ENCODE measurements around the gene LRP4.
"Not testable (repeated sequence)": the region's sequence is repeated elsewhere in the genome, so short reads cannot be mapped to it uniquely, and the experiment has no call there.

The LRP4 gene

DNA sequence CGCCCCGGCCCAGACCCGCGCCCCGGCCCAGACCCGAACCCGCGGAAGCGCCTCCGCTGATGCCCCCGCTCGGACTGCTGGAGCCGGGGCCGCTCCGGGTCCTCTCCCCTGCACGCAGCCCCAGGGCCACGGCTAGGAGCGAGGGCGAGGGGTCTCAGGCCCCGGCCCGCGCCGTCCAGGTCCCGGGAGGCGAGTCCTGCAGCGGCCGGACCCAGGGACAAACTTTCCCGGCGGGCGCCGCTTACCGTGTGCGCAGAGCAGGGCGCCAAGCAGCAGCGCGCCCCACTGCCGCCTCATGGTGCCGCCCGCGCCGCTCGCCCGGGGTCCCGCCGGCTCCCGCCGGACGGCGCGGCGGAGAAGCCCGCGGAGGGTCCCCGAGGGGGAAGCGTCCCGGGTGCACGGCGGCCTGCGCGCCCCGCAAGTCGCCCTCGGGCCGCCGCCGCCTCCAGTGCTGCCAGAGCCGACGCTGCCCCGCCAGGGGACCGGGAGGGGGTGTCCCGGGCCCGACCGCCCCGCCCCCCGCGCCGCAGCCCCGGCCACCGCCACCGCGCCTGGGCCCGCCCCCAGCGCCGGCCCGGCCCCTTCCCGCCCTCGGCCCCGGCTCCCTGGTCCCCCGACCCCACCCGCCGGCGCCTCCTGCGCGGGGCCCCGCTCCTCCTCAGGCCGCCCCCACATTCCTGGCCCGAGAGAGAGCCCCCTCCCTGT lies at the start of gene LRP4:
Gene LRP4, minus strand, starts transcription at position 468 of the 705 bp plus-strand sequence. Its CDS starts 171 bp downstream, at position 297.
- peak; percentile 83 for DNase-seq (ENCODE audit: low spot score)

DNA sequence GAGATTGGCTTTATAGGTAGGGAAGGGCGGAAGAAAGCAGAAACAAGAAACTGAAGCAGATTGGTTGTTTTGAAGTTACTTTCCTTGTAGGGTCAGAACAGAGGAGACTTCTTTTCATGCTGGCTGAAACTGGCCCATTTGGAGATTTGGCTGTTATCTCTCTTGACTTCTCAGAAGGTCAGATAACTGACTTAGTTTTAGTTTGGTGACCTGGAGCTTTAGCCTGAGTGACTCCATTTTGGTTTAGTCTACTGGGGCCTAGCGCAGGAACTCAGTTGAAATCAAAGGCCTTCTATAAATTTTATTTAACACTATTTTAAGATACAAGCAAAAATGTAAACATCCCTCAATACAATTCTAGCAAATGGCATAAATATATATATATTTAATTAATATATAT lies 49.6 kb upstream of the LRP4 start:
- no peak for DNase-seq (ENCODE audit: low spot score)

- DNase-seq (ENCODE audit: low spot score): no peak
Measured at GRCh38 chr11:46966773-46967172, 48.4 kb upstream of the LRP4 start.

DNA sequence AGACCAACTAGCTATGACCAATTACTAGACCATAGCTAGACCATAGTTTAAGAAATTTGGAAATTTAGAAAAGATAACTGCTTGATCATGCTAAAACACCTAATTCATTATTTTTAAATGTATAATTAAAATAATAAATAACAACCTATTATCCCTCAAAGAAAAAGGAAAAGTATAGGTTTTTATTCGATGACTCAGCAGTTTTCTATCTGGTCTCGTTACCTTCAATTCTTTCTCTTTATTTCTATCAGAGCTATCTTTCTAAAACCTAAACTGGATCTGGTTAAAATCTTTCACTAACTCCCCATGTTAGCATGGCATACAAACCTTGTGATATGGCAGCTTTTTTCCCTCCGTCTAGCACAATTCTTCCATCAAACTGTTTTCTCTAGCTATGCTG lies 45.5 kb upstream of the LRP4 start:
- no peak for DNase-seq (ENCODE audit: low spot score)

- not testable (repeated sequence) for DNase-seq (ENCODE audit: low spot score)
Measured at GRCh38 chr11:46961886-46962285, 43.5 kb upstream of the LRP4 start.

- no peak for DNase-seq (ENCODE audit: low spot score)
Measured at GRCh38 chr11:46961041-46961440, 42.7 kb upstream of the LRP4 start.

DNA sequence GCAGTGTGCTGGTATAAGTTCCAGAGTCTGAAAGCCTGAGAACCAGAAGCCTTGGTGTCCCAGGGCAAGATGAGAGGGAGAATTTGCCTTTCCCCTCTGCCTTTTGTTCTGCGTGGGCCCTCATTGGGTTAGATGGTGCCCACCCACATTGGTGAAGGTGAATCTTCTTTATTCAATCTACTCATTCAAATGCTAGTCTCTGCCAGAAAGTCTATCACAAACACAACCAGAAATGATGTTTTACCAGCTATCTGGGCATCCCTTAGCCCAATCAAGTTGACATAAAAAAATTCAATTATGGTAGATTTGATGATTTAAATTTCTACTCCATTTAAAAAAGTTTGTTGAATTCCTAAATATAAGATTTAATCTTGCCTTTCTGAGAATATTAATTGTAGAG lies 40.4 kb upstream of the LRP4 start:
- no peak for DNase-seq (ENCODE audit: low spot score)

DNA sequence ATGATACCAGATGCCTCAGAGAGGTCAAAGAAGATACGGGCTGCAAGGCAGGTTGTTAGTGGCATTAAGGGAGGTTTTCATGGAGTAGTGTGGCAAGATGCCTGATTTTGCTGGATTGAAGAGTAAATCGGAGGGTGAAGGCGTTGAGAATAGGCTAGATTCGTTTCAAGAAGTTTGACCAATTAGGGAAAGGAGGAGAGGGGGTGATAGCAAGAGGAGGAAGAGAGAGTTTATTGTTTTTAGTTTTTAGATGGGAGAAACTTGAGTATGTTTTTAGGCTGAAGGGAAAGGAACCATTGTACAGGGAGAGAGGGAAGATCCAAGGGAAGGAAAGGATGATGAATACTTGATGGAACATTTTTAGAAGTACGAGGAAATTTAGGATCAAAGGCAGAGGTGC lies 34.7 kb upstream of the LRP4 start:
- no peak for DNase-seq (ENCODE audit: low spot score)

GRCh38 chr11:46952553-46952952 lies 34.2 kb upstream of the LRP4 start:
- no peak for DNase-seq (ENCODE audit: low spot score)

DNA sequence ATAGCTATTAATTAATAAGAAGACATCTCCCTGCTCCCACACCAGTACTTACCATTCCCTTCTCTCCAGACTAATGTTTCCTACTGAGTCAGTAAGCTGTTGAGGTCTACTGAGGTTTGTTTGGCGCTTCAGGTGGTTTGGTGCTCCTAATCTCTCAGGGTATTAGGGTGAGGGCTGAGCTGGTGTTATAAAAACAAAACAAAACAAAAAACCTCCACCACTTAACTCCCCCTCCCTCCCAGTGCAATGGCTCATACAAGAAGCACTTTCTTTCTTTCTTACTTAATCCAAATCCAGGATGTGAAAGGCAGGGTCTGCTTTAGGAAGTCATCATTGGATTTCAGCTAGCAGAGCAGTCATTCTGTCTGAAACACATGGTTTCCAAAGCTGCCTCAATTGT lies 33.5 kb upstream of the LRP4 start:
- no peak for DNase-seq (ENCODE audit: low spot score)

DNA sequence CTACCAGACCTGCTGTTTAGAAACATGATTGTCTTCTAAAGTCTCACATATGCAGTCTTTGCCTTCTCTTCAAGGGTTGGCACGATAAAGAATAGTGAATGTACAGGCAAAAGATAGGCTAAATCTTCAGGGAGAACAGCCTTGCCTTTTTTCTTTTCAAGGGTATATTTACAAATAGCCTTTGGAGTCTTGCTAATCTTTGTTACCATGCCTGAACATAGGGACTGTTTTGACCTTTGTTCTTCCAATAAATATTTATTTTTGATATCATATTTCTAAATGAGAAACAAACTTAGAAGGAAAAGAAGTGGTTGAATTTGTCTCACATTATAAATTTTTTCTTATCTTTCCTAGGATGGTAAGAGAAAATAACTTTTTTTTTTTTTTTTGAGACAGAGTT lies 30.9 kb upstream of the LRP4 start:
- DNase-seq (ENCODE audit: low spot score): no peak

DNA sequence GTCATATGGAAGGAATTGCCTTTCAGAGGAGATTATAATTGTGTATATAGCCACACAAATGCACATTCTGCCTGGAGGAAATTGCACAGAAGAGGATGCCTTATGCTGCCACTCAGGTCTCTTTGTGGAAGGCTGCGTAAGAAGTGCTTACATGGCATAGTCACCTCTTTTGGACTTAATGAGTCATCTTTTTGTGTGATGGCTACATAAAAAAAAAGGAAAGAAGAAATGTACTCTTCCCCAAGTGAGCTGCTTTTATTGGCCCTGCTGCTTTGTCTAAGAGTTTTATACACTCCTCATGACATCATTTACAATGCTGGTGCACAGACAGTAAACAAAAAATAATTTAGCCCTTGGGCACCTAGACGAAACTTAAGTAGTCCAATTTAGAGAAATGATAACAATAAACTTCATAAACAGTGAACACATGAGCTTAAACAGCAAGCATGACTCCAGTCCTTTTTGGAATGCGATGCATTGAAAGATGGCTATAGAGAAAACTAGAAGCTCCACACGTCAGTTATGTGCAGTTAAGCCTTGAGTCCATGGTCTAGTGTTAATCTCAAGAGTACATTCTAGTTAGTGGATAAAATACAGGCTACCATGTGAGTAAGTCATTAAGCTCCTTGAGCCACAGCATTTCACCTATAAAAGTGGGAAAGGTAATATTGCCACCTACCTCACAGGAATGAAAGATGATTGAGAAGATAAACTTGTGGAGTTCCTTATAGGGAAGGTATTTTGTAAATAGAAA lies 30.2 kb upstream of the LRP4 start:
- DNase-seq (ENCODE audit: low spot score): no peak

DNA sequence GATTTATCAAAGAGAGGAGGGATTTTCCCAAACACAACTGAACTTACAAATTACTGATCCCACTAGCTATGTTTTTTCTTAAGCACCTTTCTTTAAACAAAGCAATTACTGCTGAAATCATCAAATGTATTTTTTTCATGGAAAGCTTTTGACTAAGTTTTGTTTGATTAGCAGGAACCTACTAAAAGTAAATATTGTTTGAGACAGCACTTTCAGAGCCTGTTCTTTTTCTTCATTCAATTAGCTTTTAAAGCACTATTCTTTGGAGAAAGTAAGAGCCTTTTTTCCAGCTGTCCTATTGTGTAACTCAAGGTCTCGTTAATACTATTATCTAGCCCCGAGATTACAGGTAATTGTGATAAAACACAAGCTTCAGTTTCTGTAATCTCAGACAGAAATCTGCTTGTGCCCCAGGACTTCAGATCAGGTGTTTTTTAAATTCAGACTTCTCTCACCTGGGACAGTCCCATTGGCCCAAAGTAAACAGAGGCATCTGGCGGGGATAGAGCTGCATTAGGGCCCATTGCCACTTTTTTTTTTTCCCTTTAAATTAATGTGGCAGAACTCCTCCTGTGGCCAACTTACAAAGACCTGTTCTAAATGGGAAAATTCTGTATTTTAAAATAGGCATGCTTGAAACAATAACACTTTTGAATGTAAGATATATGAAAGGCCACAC lies 29.2 kb upstream of the LRP4 start:
- DNase-seq (ENCODE audit: low spot score): no peak

- DNase-seq (ENCODE audit: low spot score): no peak
Measured at GRCh38 chr11:46944356-46945075, 26.2 kb upstream of the LRP4 start.

DNA sequence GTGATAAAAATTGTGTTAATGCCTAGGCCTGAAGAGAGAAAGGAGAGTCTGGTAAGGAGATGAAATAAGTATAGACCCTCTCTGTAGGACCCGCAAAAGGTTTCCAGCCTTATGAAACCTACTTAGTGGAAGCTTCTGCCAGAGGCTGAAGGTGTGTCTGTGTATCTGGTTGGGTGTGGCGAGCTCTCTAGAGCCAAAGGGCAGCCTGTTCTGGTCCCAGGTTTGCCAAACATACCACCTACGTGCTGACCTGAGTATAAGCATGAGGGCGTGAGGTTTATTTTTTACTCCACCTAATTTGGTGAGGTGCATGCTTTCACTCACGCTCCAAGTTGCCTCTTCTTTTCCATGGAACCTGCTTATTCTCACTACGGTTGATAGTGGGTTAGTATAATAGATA lies 23.8 kb upstream of the LRP4 start:
- no peak for DNase-seq (ENCODE audit: low spot score)

- peak; percentile 95 for DNase-seq (ENCODE audit: low spot score)
Measured at GRCh38 chr11:46936138-46937110, 18.1 kb upstream of the LRP4 start, which contains the start of gene CSTPP1. CSTPP1 (plus strand) TSS chr11:46936761; CDS start chr11:46936806, 45 bp downstream.

GRCh38 chr11:46930089-46930488 lies 11.7 kb upstream of the LRP4 start:
- no peak for DNase-seq (ENCODE audit: low spot score)

DNA sequence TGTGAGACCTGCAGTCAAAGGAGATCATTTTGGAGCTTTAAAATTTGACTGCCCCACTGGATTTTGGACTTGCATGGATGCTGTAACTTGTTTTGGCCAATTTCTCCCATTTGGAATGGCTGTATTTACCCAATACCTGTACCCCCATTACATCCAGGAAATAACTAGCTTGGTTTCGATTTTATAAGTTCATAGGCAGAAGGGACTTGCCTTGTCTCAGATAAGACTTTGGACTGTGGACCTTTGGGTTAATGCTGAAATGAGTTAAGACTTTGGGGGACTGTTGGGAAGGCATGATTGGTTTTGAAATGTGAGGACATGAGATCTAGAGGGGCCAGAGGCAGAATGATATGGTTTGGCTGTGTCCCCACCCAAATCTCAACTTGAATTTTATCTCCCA lies 10.4 kb upstream of the LRP4 start:
- DNase-seq (ENCODE audit: low spot score): not testable (repeated sequence)

GRCh38 chr11:46927928-46928327 lies 9.6 kb upstream of the LRP4 start:
- DNase-seq (ENCODE audit: low spot score): not testable (repeated sequence)

DNA sequence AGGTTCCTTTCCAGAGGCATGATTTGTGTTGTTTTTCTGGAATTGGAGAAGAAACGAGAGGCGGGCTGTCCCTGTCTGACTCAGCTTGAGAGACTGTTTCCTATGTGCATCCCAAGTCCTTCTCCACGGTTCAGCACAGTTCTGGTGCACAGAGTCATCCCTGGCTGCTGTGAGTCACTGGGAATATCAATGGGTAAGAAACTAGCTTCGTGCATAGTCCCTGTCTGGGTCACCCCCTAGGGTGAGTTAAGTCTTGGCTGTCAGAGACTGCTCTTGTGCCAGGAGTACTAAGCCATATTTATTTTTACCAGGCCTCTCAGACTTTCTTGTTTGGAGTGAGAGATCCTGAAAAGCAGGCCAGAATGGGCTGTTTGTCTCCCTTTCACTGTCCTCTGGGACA lies 2.4 kb upstream of the LRP4 start:
- DNase-seq (ENCODE audit: low spot score): no peak

All from D341Med (cell line).